Thoracic aorta (tissue), 2 donors: ENCODE results near the gene SPOP. TPM values are rescaled to one million over a fixed set of nuclear protein-coding genes. Genes with fewer than 3 reads are reported as not detected.

Experiments used
- ATAC-seq: fragments of 150-250 bp; one replicate; pipeline ENCODE4 v1.8.0; 2017; ENCODE audit warnings: low read depth; ENCODE audit not compliant: insufficient number of reproducible peaks, low FRiP score
- DNase-seq: peaks from one replicate; pipeline ENCODE4 v3.0.0-alpha.2; 2020; ENCODE audit warnings: low spot score
- H3K27ac ChIP-seq, 2 donors: fragments of 200-600 bp; sonication (generic); 1 replicate in 1 of 2; 2 replicates in 1 of 2; pipeline ENCODE4 v1.5.1; 2016; ENCODE audit warnings: mild to moderate bottlenecking in 2 of 2, moderate library complexity in 2 of 2
- H3K27me3 ChIP-seq: fragments of 200-600 bp; sonication (generic); replicated peaks from 2 replicates; pipeline ENCODE4 v1.6.0; 2016; ENCODE audit warnings: mild to moderate bottlenecking; ENCODE audit not compliant: insufficient read depth
- H3K36me3 ChIP-seq: fragments of 200-600 bp; sonication (generic); one replicate; pipeline ENCODE4 v1.5.1; 2016
- H3K4me1 ChIP-seq, 2 donors: fragments of 200-600 bp; sonication (generic); 1 replicate in 1 of 2; 2 replicates in 1 of 2; pipeline versions ENCODE4 v1.5.1 to v1.6.0; 2016; ENCODE audit warnings: low read depth in 2 of 2, mild to moderate bottlenecking in 1 of 2; ENCODE audit not compliant: control insufficient read depth in 1 of 2
- H3K4me3 ChIP-seq: fragments of 200-600 bp; sonication (generic); 2 replicates; pipeline ENCODE4 v1.5.1; 2016; ENCODE audit warnings: mild to moderate bottlenecking
- H3K9me3 ChIP-seq: fragments of 200-600 bp; sonication (generic); 2 replicates; pipeline ENCODE4 v1.5.1; 2016
- CTCF ChIP-seq: fragments of 200-600 bp; sonication (generic); IDR thresholded peaks from one replicate; pipeline ENCODE4 v1.5.1; 2019; ENCODE audit warnings: antibody characterized with exemption
- total RNA-seq, 2 donors: library from RNA; depleted of rRNA; stranded (reverse); fragments of >200 nt; gene quantifications; one replicate each; pipeline versions ENCODE4 v1.1.0 to v1.2.3, GENCODE V29; 2016

SPOP gene
- total RNA-seq, 2 donors from 2014 or later = 97.7 to 123 TPM

GRCh38 chr17:49588312-49588711 is 89.6 kb downstream of the SPOP start:
- H3K36me3 ChIP-seq = no peaks in the 10 kb centered on the region
- ATAC-seq (no peak), DNase-seq (no peak)
- no peak for TF ChIP-seq CTCF
- H3K4me3 ChIP-seq = no peak overlapping the region
- H3K27ac ChIP-seq = peak overlapping the region; percentile 70 to 87
- H3K9me3 ChIP-seq = no peaks in the 10 kb centered on the region
- H3K4me1 ChIP-seq = peaks cover 18 to 53% of the 10 kb centered on the region in 2 donors
- H3K27me3 ChIP-seq = no peaks in the 10 kb centered on the region

- H3K36me3 ChIP-seq = no peaks in the 10 kb centered on the region
- no peak overlapping the region for H3K4me3 ChIP-seq
- no peaks in the 10 kb centered on the region for H3K27me3 ChIP-seq
- no peak for DNase-seq
- TF ChIP-seq CTCF = no peak
- H3K9me3 ChIP-seq = no peaks in the 10 kb centered on the region
- H3K27ac ChIP-seq = peak overlapping the region; percentile 70 to 87
- H3K4me1 ChIP-seq = peaks cover 20 to 61% of the 10 kb centered on the region in 2 donors
- no peak for ATAC-seq
These were observed 90.4 kb downstream of the SPOP start for GRCh38 chr17:49587366-49588073.

- peaks cover 26 to 81% of the 10 kb centered on the region in 2 donors for H3K4me1 ChIP-seq
- H3K36me3 ChIP-seq = no peaks in the 10 kb centered on the region
- peak overlapping the region; percentile 8 to 87 for H3K27ac ChIP-seq
- DNase-seq = no peak
- ATAC-seq = no peak
- H3K9me3 ChIP-seq = no peaks in the 10 kb centered on the region
- H3K27me3 ChIP-seq = no peaks in the 10 kb centered on the region
- no peak overlapping the region for H3K4me3 ChIP-seq
- TF ChIP-seq CTCF = peak; percentile 36
These were observed 92.4 kb downstream of the SPOP start for GRCh38 chr17:49585422-49586027.

- Histone ChIP-seq H3K36me3 (peaks cover 6% of the 10 kb centered on the region), H3K27me3 (no peaks in the 10 kb centered on the region), H3K4me3 (no peak overlapping the region), H3K4me1 (peaks cover 26 to 85% of the 10 kb centered on the region in 2 donors), H3K27ac (peak overlapping the region; percentile 95 to 100), H3K9me3 (no peaks in the 10 kb centered on the region)
- DNase-seq (no peak), ATAC-seq (no peak)
- no peak for TF ChIP-seq CTCF
These were observed 94.0 kb downstream of the SPOP start for GRCh38 chr17:49583889-49584288.

- peaks cover 7% of the 10 kb centered on the region for H3K36me3 ChIP-seq
- H3K27ac ChIP-seq = peak overlapping the region; percentile 95 to 100
- no peak overlapping the region for H3K4me3 ChIP-seq
- H3K4me1 ChIP-seq = peaks cover 26 to 85% of the 10 kb centered on the region in 2 donors
- TF ChIP-seq CTCF = no peak
- no peak for ATAC-seq
- no peaks in the 10 kb centered on the region for H3K9me3 ChIP-seq
- no peak for DNase-seq
- H3K27me3 ChIP-seq = no peaks in the 10 kb centered on the region
These were observed 94.7 kb downstream of the SPOP start for GRCh38 chr17:49583226-49583625.
